Stimulated activated CD4-positive, alpha-beta T cell treated with anti-CD3 and anti-CD28 coated beads, Interleukin-2, amount 100 ng/mL, for 4 hours (primary cell): ENCODE results near the gene ESYT2.

ENCODE experiments used
- DNase-seq: peaks from one replicate; pipeline ENCODE4 v3.0.0-alpha.2; 2020; ENCODE audit warnings: low read depth

Gene ESYT2

GRCh38 chr7:158798741-158799140, 30.6 kb downstream of the ESYT2 start:
- DNase-seq = no peak

GRCh38 chr7:158796667-158797066, 32.6 kb downstream of the ESYT2 start:
- no peak for DNase-seq

GRCh38 chr7:158795272-158795671, 34.0 kb downstream of the ESYT2 start:
- DNase-seq = no peak

GRCh38 chr7:158791107-158791506, 38.2 kb downstream of the ESYT2 start:
- DNase-seq = no peak

- no peak for DNase-seq
Measured at GRCh38 chr7:158789842-158790241, 39.5 kb downstream of the ESYT2 start.

- no peak for DNase-seq
Measured at GRCh38 chr7:158786898-158787297, 42.4 kb downstream of the ESYT2 start.

- DNase-seq = no peak
Measured at GRCh38 chr7:158784270-158784669, 45.0 kb downstream of the ESYT2 start.

GRCh38 chr7:158783595-158783994, 45.7 kb downstream of the ESYT2 start:
- DNase-seq = no peak

- DNase-seq = no peak
Measured at GRCh38 chr7:158782761-158783401, 46.4 kb downstream of the ESYT2 start.

- no peak for DNase-seq
Measured at GRCh38 chr7:158781974-158782664, 47.2 kb downstream of the ESYT2 start.

GRCh38 chr7:158781217-158781973, 47.9 kb downstream of the ESYT2 start:
- DNase-seq = no peak

- DNase-seq = no peak
Measured at GRCh38 chr7:158779061-158780000, 50.0 kb downstream of the ESYT2 start.

GRCh38 chr7:158778471-158778870, 50.8 kb downstream of the ESYT2 start:
- no peak for DNase-seq

GRCh38 chr7:158777793-158778192, 51.5 kb downstream of the ESYT2 start:
- DNase-seq = no peak

GRCh38 chr7:158776474-158776873, 52.8 kb downstream of the ESYT2 start:
- DNase-seq = no peak

- DNase-seq = no peak
Measured at GRCh38 chr7:158774952-158775351, 54.4 kb downstream of the ESYT2 start.

GRCh38 chr7:158772916-158773315, 56.4 kb downstream of the ESYT2 start:
- DNase-seq = no peak

- no peak for DNase-seq
Measured at GRCh38 chr7:158771213-158771834, 58.0 kb downstream of the ESYT2 start.

GRCh38 chr7:158767707-158768106, 61.6 kb downstream of the ESYT2 start:
- DNase-seq = no peak

- no peak for DNase-seq
Measured at GRCh38 chr7:158766570-158767281, 62.6 kb downstream of the ESYT2 start.

GRCh38 chr7:158765020-158765419, 64.3 kb downstream of the ESYT2 start:
- DNase-seq = no peak
